CD4-positive, alpha-beta T cell treated with Interleukin-2 at 100 ng/mL for 4 hours (primary cell): ENCODE data around the gene ACYP1.
"Not testable (repeated sequence)": the region's sequence is repeated elsewhere in the genome, so short reads cannot be mapped to it uniquely, and the experiment has no call there.

Experiments
- DNase-seq: peaks from one replicate; pipeline ENCODE4 v3.0.0-alpha.2; 2020; ENCODE audit warnings: low spot score

ACYP1 gene

GRCh38 chr14:75068294-75069120 lies 4.7 kb upstream of the ACYP1 start:
- no peak for DNase-seq

- not testable (repeated sequence) for DNase-seq
Measured at GRCh38 chr14:75067765-75068164, 3.9 kb upstream of the ACYP1 start.

GRCh38 chr14:75067212-75067611 lies 3.4 kb upstream of the ACYP1 start:
- no peak for DNase-seq

DNA sequence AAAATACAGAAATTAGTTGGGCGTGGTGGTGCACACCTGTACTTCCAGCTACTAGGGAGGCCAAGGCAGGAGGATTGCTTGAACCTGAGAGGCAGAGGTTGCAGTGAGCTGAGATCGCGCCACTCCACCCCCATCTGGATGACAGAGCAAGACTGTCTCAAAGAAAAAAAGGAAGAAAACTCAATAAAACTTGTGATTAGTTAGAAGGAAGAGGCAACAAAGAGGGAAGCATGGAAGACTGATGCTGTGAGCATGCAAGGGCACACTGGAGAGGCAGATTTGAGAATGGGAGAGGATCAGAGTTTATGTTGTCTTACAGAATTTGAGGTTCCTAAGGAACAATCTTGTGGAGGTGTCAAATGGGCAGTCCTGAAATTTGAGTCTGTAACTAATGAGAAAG lies 2.9 kb upstream of the ACYP1 start:
- no peak for DNase-seq

- DNase-seq, result no peak
Measured at GRCh38 chr14:75064205-75064567, 362 bp upstream of the ACYP1 start.

DNA sequence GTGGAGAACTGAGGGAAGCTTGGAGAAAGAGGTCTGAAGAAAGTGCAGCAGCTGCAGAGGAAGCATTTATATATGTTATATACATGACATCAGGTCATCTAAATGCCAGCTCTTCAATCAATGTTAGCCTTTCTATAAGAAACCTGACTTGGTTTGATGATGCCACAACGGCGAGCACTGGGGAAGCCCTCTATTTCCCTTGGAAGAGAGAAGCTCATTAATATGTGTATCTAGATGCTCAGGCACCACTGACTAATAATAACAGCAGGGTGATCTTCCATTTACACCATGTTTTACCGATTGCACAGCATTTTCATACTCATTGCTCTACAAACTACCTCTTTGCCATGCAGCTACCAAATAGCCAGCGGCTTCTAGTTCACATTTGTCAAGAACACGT lies 811 bp downstream of the ACYP1 start:
- peak; percentile 4 for DNase-seq

- DNase-seq, result no peak
Measured at GRCh38 chr14:75060420-75060819, 3.4 kb downstream of the ACYP1 start.

GRCh38 chr14:75059642-75060041 lies 4.2 kb downstream of the ACYP1 start:
- DNase-seq, result no peak

DNA sequence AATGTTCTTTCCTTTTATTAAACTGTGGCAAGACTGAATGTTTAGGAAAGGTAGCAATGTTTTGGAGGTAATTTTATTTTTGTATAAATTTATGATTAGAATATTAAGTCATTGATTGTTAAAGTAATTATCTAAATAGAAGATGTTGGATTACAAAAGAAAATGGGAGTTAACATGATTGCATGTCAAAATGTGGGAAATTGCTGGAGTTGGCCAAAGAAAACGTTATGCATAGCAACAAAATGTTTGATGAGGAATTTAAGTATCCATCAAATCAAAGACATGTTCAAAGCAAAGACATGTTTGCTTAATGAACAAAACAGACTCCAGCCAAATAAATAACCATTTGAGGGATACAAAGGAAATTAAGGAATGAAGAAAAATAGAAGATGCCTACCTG lies 9.4 kb downstream of the ACYP1 start:
- DNase-seq, result no peak

DNA sequence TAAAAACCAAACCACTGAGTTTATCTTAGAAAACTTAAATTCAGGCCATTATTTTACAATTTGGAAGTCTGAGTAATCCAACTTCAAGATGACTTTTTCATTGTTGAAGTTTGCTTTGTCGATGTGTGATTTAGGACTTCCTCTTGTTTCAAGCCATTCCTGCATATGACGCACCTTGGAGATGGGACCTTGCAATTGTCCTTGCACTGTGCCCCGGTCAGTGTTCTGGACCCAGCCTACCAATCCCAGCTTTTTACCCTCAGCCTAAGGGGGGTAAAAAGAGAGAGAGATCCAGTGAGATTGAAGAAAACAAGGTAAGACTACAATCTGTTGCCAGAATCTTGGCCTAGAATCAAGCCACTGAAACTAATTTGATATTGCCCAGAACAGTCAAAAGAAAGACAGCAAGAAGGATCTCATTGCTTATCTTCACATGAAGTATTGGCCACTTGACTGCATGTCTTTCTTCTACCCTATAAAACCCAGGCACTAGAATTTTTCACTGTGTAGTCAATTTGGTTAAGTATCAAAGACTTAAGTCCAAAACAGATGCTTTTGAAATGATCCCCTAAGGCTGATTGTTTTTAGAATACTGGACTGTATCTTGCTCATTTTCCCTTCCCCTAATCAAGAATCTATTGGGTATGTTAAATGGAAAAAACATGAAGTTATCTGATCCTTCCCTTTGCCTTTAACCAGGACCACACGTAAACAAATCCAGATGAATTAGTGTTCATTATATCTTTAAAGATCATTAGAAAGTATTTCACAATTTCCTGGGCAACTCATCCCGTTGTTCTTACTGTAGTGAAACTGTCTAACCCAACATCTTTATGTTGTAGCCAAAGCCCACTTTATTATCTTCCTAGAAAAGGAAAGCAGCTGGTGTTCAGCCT lies 10.2 kb downstream of the ACYP1 start:
- DNase-seq, result no peak

GRCh38 chr14:75051556-75051899 lies 12.3 kb downstream of the ACYP1 start:
- DNase-seq, result no peak

DNA sequence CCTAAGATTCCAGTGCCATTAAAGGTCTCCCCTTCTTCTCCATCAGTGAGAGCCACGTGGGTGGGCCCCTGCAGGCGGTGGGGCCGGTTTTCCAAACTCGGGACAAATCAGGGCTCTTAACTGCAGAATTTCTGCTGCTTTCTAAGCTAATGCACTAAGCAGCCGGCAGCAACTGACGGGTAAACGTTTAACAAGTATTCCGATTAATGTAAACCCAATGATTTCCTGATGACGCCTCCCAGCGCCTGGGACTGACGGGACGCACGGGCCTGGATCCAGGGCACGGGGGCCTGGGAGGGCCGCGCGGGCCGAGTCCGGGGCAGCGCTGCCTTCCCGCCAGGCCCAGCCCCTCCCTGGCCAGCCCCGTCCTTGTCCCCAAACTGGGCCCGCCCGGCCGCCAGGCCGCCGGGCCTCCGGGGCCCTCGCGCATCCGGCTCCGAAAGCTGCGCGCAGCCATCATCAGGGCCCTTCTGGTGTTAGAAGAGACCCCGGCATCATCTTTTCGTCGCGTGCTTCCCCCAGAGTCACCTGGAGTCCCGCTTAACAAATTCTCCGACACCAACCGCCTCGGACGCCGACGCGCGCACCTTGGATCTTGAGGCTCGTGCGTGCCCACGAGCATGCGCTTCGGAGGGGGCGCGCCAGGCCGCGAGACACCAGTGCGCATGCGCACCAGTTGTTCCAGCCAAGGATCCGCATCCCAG lies 12.8 kb downstream of the ACYP1 start, which contains the start of gene MLH3:
MLH3 (minus strand) TSS at position 616 of the 704 bp plus-strand sequence. CDS start 1,812 bp downstream, outside the sequence.
- peak; percentile 74 for DNase-seq

DNA sequence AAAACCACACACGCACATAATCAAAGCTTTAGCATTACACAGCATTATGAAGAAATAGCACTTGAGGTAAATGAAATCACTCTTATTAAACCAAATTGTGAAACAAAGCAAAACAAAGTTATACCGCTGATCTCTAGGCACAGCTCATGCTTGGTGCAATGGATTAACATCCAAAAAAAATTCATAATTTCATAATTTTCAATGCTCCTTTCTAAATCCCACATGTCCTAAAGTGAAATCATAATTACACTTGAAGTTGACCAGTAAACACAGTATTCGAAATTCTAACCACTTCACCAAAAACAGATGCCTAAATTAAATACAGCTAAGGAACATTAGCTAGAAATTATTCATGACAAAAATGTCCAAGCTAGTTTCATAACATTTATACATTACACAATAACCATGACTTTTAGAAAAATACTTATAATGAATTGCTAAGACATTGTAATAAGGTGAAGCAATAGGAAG lies 14.1 kb downstream of the ACYP1 start:
- DNase-seq, result no peak

DNA sequence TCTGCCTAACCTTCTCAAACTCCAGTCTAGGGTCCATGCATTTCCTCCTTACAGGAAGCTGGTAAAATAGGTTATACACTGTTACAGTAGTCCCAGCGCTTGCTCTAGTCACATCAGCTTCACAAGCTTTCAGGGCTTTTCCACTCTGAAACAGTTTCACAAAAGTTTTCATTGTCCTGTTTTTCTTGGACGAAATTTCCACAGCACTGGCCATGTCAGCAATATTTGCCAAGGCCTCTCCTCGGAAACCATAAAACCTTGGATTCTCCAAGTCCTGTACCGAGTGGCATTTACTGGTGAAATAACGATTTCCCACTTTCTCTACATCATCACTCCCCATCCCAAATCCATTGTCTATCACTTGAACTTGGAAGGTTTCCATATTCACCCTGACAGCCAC lies 14.7 kb downstream of the ACYP1 start:
- DNase-seq, result no peak

GRCh38 chr14:75048101-75048500 lies 15.7 kb downstream of the ACYP1 start:
- DNase-seq, result no peak

- no peak for DNase-seq
Measured at GRCh38 chr14:75047506-75047905, 16.3 kb downstream of the ACYP1 start.

DNA sequence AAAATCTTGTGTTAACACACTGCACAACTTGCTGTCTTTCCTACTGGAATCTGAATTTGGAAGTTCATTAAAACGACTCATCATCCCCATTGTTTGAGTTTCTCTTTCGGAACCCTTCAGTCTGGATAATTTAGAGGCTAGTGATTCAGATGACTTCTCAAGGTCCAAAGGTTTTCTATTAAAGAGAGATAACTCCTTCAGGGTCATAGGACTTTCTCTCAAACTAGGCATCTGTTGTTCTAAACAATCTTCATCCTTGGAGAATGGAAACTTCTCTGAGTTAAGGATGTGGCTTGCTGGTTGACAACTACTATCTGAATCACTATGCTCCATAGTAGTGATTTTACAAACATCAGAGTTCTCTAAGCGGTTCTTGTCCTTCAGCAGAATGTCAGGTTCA lies 16.9 kb downstream of the ACYP1 start:
- DNase-seq, result no peak

- DNase-seq, result no peak
Measured at GRCh38 chr14:75046275-75046674, 17.5 kb downstream of the ACYP1 start.

GRCh38 chr14:75044752-75045151 lies 19.1 kb downstream of the ACYP1 start:
- no peak for DNase-seq

GRCh38 chr14:75044322-75044721 lies 19.5 kb downstream of the ACYP1 start:
- no peak for DNase-seq

GRCh38 chr14:75042035-75042434 lies 21.8 kb downstream of the ACYP1 start:
- no peak for DNase-seq

- DNase-seq, result no peak
Measured at GRCh38 chr14:75041613-75042012, 22.2 kb downstream of the ACYP1 start.
